Inferior parietal cortex (tissue), 1 donor: ENCODE data around the gene ITM2C.
A peak's percentile ranks its signal among the peaks of the same experiment; 100 is the strongest.

ENCODE experiments used
- DNase-seq: peaks from one replicate; pipeline ENCODE4 v3.0.0-alpha.2; 2016; ENCODE audit errors: extremely low spot score

The ITM2C gene

DNA sequence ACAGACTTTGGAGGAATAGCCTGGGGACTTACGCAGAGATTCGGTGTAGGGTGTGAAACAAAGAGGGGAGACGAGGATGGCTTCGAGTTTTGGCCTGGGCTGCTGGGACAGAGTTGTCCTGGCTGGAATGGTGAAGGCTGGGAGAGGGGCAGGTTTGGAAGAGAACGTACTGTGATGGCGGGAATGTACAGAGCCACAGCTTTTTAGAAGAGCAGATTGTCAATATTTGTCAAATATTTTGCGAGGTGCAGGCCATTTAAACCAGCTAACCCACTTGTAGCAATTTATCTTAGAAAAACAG lies 14.4 kb upstream of the ITM2C start:
- DNase-seq, result no peak

DNA sequence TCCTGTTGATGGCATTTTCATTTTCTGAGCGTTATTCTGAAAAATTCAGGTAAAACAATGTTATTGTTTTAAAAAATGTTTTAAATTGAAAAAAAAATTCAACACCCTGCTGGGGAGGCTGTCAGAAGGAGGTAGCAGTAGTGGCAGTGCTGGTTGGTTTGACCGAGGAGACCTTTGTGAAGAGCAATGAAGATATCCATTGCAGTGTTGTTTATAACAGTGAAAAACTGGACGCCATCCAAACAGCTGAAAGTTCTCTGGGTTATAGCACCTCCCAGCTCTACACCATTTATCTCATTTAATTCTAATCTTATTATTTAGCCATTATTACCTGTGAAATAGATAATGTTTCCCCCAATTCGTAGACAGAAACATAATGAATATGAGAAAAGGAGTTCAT lies 12.6 kb upstream of the ITM2C start:
- no peak for DNase-seq

DNA sequence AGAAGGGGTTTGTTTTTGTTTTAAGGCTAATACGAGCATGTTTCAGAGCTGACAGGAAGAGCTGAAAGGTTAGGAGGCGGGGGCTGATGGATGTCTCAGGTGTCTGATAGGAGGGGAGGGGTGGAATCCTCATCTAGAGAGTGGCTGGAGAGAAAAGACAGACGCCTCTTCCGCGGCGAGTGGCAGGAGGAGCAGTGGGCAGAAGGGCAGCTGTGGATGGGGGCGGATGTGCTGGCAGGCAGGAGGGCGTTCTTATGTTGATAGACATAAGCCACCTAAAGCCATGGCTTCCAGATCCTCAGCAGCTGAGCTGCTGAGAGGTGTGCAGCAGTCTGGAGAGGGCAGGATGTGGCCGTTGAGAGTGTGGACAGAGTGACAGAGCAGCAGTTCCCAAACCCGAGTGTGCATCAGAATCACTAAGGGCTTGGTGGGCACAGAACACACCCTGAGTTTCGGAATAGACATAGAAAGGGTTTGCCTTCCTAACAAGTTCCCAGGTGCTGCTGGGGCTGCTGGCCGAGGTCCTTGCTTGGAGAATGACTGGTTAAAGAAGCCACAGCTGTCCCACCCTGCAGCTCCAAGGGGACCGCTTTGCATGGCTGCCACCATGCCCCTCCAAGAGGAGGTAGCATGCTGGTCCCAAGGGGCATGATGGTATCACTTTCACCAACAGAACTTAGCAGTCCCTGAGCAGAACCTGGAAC lies 3.0 kb upstream of the ITM2C start:
- no peak for DNase-seq

DNA sequence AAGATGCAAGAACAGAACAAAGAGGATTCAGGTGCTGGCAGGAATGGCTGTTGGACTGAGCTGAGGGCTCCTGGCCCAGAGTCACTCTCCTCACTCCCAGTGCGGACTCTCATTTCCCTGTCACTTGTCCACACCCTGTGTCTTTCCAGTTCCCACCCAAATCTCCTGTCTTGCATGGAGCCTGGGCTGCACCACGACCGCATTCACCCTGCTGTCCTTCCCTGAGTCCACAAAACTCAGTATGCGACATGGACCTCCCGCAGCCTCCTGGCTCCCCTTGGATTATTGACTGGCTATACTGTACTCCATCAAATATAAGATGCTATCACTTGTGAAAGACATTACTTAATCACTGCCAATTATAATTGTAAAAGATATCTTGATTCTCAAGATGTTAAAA lies 2.5 kb upstream of the ITM2C start:
- DNase-seq, result no peak

DNA sequence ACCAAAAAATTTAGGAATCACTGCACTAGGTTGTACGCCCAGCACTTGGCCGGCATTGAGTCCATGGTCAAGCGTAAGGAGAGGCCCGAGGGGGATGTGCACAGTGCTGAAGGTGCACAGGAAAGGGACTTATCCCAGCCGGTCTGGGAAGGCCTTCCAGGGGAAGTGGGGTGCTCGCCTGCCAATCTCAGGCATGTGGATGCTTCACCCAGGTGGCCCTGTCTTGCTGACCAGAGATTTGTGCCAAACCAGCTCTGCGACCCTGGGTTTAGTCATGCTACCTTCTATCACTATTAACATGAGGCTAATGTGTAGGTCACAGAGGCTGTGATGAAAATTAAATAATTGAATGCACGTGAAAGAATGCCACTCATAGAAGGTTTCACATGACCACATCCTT lies 1.7 kb upstream of the ITM2C start:
- DNase-seq, result no peak

DNA sequence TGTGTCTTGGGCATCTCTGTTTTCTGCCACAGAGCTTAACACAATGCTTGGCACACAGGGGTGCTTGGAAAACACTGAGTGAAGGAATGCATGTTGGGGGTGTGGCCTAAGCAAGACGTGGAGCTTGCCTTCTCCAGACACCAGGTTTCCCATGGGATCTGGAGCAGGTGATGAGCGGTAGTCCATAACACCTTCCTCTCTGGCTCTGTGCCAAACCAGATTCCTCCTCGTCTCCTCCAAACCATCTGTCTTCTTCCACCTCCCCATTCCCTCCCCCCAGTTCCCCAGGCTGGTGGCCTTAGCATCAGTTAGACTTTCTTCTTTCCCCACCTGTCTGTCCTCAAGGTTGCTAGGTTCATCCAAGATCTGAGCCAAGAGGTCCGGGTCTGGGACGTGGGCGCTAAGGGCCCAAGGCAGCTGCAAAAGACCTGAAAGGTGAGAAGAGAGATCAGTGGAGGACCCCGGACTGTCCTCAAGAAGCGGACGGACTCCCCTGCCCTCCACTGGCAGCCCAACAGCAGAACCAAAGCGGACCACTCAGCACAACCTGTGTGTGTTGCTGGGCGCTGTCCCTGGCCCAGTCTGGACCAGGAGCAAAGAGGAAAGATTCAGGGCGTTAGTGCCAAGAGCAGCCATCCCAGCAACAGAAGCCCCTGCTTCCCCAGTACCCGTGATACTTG lies 1.2 kb upstream of the ITM2C start:
- DNase-seq, result no peak

DNA sequence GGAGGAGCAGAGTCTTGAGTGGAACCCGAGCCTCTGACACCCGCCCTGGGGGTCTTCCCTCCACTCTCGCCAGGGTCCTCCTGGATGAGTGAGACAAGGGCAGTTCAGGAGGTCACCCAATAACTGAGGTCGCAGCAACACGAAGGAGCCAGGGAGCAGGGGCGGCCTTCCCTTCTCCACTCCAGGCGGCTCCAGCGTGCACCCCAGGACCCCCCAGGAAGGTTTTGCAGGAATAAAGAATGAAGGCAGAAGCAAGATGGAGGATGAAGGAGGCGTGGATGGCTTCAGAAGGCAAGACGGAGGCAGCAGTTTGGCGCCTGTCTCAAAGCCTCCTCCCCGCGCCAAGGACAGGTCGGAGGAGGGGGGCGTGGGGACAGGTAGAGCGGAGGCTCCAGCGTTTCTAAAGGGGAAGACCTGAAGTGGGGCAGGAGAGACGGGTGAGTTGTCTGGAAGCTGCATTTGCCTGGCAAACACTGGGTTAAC lies 579 bp upstream of the ITM2C start:
- DNase-seq, result no peak

DNA sequence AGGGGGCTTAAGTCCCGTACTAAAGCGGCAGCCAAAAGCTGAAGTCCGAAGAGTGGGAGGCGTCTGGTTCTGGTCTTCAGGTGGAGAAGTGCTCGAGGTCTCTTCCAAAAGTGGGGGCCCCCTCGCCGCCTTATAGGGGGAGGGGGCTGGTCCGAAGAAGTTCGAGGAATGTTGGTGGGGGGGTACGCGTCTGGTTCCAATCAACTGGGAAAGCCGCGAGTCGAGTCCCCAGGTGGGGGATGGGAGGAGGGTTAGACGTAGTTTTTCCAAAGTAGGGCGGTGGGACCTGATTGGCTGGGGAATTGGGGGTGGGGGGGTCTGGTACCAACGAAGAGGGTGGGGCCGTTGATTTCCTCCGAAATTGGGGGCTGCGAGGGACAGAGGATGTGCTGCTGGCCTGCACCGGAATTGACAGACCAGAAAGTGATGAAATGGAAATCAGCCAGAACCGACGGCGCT lies 594 bp downstream of the ITM2C start:
- no peak for DNase-seq

DNA sequence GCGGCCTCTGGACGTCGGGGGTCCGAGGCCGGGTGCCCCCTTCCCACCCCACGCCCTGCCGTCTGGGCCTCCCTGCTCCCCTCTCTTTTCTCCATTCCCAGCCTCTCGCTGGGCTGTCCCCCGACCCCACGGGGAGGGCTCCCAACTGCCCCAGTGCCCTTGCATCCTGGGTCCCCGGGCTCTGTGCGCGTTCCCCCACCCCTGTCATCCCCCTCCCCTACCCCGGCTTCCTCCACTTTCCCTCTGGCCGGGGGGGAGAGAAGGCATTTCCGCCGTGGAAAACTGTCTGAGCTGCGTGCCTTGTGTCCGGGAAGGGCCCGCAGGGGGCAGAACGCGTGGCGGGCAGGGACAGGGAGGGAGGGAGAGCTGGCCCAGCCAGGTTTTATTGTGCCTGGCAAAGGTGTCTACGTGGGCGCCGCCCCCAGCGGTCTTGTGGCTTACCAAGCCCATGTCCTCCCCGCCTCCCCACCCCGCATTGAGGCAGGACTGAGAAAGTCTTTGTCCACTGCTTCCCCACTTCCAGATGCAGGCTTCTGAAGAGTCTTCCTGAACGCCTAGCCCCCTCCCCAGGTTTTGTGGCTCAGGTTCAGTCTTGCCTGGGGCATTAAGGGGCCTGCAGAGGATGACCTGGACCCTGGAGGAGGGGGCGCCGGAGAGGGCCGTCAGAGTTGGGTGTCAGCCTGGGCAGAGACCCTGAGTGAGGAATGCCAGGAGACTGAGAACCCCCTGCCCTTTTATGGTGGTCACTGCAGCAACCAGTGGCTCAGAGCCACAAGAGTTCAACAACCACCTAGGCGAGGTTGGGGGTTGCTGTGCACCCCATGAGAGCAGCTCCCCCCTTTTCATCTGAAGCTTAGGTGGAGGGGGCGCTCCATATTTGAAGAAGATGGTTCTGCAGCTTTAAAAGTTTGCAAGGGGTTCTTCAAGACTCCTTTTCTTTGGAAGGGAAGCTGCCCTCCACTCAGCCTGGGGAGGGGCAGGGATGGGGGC lies 1.3 kb downstream of the ITM2C start:
- no peak for DNase-seq

DNA sequence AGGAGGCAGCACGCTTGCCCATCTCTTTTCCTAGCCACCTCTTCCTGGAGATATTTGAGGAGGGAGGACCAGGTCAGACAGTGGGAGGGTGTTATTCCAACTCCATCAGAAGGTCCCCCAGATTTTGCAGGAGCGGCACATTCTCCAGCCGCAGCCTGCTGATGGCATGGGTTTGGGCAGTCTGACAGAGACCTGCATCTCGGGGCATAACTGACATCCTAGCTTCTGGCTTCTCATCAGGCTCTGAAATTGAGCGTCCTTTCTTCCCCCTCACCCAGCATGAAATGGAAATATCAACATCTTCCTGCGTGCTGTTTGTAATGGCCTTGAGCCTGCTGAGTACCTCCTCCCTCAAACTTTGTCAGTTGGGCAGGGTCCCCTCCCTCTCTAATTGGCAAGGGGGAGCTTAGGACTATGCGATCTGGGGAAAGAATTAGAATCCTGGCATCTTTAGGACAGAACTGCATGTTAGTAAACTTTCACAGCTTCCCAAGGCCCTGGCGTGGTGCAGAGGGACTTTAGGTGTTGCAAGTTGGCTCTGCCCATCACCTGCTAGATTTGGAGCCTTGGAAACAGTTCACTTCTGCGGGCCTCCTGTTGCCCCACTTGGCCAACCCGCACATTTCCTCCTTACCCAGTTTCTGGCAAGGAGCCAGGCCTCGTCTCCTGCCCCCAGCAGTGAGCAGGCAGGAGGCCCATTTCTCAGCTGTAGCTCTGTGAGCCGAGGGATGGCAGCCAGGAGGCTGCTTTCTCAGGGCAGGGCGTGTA lies 2.2 kb downstream of the ITM2C start:
- peak; percentile 59 for DNase-seq

DNA sequence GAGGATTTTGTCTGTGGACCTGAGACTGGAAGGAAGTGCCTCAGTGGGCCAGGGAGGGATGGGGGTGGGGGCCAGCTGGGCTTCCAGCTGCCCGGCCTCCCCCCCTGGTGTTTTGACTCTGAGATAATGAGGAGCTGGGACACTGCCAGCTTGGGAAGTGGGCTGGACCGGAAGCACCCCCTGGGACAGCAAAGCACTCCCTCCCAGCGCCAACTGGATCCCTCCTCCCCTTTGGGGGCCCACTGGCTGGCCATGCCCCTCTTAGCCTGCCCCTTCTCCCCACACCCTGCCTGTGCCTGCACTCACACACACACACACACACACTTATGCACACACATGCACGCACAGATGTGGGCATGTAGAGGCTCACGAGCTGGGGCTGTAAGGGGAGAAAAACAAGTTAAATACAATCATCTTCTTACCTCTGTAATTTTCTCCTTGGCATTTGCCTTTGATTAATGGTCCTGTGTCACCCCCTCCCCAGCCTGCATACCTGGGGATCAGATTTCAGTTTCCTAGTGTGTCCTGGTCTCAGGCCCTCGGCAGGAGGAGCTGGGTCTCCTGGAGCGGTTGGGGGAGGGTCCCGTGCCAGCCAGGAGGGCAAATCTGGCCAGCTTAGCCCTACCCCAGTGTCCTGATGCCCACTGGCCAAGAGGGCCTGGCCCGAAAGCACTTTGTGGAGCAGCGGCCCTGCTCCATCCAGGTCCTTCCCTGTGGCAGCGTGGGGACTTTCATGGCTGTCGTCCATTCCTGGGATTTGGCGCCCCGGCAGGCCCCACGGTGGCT lies 3.6 kb downstream of the ITM2C start:
- DNase-seq, result no peak

DNA sequence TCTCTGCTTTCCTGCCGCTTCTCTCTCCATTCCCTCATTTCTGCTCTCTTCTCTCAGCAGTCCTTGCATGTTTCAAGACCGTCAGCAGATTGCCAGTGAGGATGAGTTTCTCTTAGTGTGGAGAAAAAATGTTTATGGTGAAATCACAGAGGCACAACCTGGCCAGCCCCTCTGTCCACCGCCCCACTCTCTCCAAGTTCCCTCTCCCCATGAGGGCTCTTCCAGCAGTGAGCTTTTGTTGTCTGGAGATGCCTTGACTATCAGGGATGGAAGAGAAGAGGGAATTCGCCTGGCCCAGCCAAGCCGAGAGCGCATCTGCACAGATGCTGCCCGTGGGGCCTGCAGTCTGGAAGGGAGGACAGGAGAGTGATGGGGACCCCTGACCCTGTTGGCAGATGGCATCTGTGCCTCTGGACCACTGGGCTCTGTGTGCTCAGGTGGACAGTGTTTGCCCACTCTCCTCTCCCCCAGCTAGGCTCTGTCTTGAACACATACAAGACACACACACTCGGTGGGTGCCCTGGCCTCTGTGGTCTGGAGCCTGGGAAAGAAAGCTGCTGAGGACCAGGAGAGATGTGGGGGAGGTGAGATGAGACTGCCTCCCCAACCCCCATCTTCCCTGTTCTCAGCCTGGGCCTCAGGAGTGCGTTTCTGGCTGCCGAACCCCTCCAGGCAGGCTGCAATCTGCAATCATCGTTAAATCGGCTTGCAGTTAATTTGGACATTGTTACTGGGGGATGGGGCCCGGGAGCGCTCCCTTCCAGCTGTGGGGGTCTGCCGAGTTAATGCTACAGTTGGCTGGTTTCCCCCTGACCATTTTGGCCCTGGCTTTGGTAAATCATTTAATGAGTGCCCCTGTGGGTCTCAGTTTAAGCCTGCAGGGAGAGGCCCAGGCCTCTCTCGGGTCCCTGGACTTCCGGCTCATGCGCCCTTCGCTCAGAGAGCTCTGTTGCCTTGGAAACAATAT lies 4.5 kb downstream of the ITM2C start:
- no peak for DNase-seq

DNA sequence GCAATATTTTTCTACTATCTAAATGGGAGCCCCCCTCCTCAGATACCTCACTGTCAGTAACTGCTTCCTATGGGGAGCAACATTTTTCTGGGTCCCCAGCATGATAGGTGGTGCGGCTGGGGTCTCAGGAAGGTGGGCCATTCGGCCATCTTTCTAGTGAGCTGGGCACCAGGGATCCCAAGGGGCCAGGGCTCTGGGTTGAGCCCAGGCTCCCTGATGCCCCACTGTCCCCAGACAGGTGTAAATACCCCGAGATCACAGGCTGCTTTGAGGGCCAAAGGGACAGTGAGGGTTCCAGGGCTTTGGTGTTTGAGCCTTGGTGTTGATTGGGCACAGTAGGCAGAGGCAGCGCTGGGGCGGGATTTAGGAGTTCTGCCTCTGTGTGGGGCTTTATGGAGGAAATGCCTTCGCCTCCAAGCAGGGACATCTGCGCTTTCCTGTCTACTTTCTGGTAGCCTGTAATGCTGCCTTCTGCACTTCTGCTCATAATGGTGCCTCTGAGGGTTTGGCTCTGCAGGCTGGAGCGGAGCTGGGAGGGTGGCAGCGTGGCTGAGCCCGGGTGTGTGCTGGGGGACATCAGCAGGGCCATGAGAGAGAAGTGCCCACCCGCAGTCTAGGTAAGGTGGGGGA lies 5.3 kb downstream of the ITM2C start:
- no peak for DNase-seq

DNA sequence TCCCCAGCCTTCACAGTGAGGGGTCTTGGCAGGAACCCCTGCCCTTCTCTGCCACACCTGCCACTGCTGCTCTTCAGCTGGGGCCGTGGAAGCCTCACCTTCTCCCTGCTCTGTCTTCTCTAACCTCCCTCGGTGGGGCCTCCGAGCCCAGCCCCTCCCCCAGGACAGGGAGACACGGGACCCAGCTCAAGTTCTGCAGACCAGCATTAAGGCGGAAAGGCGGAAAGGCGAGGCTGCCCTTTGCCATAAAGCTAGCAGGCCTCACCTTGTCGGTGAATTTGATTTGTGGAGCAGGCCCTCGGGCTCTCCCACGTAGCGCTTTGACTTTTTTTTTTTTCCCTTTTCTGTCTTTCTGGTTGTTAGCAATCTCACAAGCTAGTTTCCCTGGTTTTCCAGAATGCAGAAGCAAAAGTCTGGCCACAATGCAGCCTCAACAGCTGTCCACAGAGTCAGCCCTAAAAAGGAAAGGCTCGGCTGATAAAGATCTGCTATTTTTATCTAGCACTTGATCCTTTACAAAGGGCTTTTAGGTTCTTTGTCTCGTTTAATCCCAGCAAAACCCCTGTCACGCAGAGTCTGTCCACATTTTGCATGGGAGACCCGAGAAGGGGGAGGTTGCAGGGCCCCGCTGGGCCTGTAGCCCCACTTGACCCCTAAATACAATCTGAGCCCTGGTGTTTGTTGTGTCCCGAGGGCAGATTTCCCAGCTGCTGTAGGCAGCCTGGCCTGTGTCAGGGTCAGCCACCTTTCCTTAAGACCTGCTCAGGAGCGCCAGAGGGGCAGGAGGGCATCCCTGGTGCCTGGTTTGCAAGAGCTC lies 6.0 kb downstream of the ITM2C start:
- no peak for DNase-seq

DNA sequence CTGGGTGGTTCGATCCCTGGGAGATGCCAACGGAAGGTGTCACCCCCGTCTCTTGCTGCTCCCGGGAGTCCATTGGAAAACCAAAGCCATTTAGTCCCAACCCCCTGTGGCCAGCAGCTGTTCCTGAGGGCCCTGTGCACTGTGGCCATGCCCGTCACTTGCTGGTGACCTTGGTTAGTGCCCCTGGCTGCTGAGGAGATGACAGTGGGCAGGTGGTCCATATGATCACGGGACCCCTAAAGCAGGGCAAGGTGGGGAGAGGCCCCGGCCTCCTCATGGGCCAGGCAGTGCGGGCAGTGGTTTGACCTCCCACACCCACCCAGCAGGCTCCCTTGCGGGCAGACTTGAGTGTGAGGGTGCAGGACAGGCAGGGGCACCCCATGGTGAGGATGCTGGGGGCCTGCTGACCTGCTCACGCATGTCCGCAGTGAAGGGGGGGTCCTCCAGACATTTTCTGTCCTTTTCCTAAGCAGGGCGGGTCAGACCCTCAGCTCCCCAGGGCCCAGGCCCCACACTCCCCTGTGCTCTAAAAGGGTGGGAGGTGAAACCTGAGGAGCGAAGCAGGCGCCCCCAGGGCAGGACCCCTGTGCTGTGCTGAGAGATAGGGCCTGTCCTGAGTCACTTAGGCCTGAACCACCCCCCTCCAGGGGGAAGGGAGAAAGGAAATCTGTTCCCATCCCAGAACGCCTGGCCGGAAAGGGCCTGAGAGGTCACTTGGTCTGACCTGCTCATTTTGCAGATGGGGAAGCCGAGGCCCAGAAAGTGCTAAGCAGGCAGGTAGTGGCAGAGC lies 6.8 kb downstream of the ITM2C start:
- DNase-seq, result no peak

DNA sequence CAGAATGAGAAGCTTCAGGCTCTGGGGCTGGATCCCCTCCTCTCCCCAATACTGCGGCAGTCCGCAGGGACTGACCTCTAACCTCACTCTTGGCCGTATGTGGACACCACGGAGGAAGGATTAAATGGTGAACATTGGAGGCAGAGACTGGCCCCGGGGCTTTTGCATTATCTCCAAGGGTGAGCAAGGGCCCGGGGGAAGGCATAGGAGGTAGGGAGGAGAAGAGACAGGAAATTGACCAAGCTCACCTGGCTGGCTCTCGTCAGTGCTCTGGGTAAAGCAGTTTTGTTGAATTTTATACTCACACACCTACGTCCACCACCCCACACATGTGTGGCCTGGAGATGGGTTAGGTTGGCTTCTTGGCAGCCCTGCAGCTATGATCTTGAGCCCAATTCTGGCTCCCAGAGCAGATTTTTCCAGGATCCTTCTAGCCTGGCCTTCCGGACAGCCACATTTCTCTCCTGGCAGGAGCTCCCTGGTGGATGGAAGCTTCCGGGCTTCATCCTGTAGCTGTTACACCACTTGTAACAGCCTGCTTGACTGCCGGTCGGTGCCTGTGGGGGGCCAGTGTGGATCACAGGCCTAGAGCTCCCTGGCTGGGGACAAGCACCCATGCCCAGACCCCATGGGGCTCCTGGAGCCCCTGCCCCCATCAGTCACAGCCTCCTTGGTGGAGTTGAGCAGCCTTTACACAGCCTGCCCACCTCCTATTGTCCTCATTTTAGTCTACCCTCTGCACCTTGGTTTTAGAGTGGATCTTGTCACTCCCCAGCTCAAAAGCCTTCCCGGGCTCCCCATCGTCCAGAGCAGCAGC lies 7.6 kb downstream of the ITM2C start:
- no peak for DNase-seq
